CD14-positive monocyte (primary cell): ENCODE data around the gene ENTHD1. TPM values are rescaled to one million over a fixed set of nuclear protein-coding genes. Genes with fewer than 3 reads are reported as not detected.

Experiments used
- DNase-seq, 3 donors: peaks; one replicate each; pipeline ENCODE4 v3.0.0-alpha.2; 2011 to 2022
- H2AFZ ChIP-seq: 2 replicates; pipeline ENCODE4 v1.6.0; 2012; ENCODE audit warnings: mild to moderate bottlenecking, low read depth, low read length, inconsistent platforms; ENCODE audit not compliant: insufficient read depth, poor library complexity, severe bottlenecking
- H3K27ac ChIP-seq, 2 donors: 1 replicate in 1 of 2; 2 replicates in 1 of 2; pipeline ENCODE4 v1.5.1; 2012 to 2013; ENCODE audit warnings: low read length in 2 of 2, control low read depth in 1 of 2, inconsistent platforms in 1 of 2, low read depth in 1 of 2, mild to moderate bottlenecking in 1 of 2
- H3K27me3 ChIP-seq, 2 donors: one replicate each; pipeline versions ENCODE4 v1.6.0 to v1.6.1; 2011 to 2013; ENCODE audit warnings: low read length in 2 of 2; ENCODE audit not compliant: control insufficient read depth in 2 of 2, insufficient read depth in 2 of 2
- H3K36me3 ChIP-seq, 2 donors: replicated peaks in 1 of 2; 1 replicate in 1 of 2; 2 replicates in 1 of 2; pipeline versions ENCODE4 v1.5.1 to v1.6.1; 2012 to 2013; ENCODE audit warnings: low read length in 2 of 2, control low read depth in 1 of 2, inconsistent platforms in 1 of 2, mild to moderate bottlenecking in 1 of 2; ENCODE audit not compliant: insufficient read depth in 2 of 2, control insufficient read depth in 1 of 2
- H3K4me1 ChIP-seq, 2 donors: 1 replicate in 1 of 2; 2 replicates in 1 of 2; pipeline versions ENCODE4 v1.5.1 to v1.6.1; 2012 to 2013; ENCODE audit warnings: low read length in 2 of 2, control low read depth in 1 of 2, inconsistent platforms in 1 of 2, mild to moderate bottlenecking in 1 of 2, moderate library complexity in 1 of 2; ENCODE audit not compliant: insufficient read depth in 2 of 2, control insufficient read depth in 1 of 2
- H3K4me2 ChIP-seq: replicated peaks from 2 replicates; pipeline ENCODE3; 2012; ENCODE audit warnings: low read length, moderate library complexity, mild to moderate bottlenecking; ENCODE audit not compliant: poor library complexity, severe bottlenecking; ENCODE audit errors: extremely low read depth
- H3K4me3 ChIP-seq, 3 experiments: fragments of 200-600 bp in 1 of 3; sonication (generic) in 1 of 3; replicated peaks in 1 of 3; 1 replicate in 2 of 3; 2 replicates in 1 of 3; pipeline ENCODE4 v1.5.1; 2011 to 2013; ENCODE audit warnings: low read length in 3 of 3, mild to moderate bottlenecking in 3 of 3, control low read depth in 2 of 3, low read depth in 2 of 3, inconsistent platforms in 1 of 3, moderate library complexity in 1 of 3
- H3K79me2 ChIP-seq: 2 replicates; pipeline ENCODE4 v1.6.0; 2012; ENCODE audit warnings: mild to moderate bottlenecking, control low read depth, inconsistent platforms, low read length, moderate library complexity; ENCODE audit not compliant: insufficient read depth
- H3K9ac ChIP-seq: 2 replicates; pipeline ENCODE4 v1.6.0; 2017; ENCODE audit warnings: low read length, mild to moderate bottlenecking; ENCODE audit not compliant: insufficient read depth, poor library complexity, severe bottlenecking
- H3K9me3 ChIP-seq, 2 donors: replicated peaks in 1 of 2; 1 replicate in 1 of 2; 2 replicates in 1 of 2; pipeline versions ENCODE4 v1.5.1 to v1.6.1; 2012 to 2013; ENCODE audit warnings: low read length in 2 of 2, control low read depth in 1 of 2; ENCODE audit not compliant: control insufficient read depth in 1 of 2, insufficient read depth in 1 of 2
- H4K20me1 ChIP-seq: 2 replicates; pipeline ENCODE4 v1.6.0; 2012; ENCODE audit warnings: mild to moderate bottlenecking, low read length, control low read depth, moderate library complexity; ENCODE audit not compliant: insufficient read depth
- H3K27ac Mint-ChIP-seq, 7 donors: one replicate each; pipeline ENCODE4 v1.8.0; 2020; ENCODE audit warnings: mild to moderate bottlenecking in 7 of 7, mixed read lengths in 7 of 7, moderate library complexity in 6 of 7, inconsistent platforms in 2 of 7
- H3K27me3 Mint-ChIP-seq, 3 donors: one replicate each; pipeline ENCODE4 v1.8.0; 2021 to 2022; ENCODE audit warnings: low read depth in 3 of 3, mild to moderate bottlenecking in 3 of 3, mixed read lengths in 3 of 3, moderate library complexity in 3 of 3, inconsistent platforms in 1 of 3
- H3K36me3 Mint-ChIP-seq, 2 donors: one replicate each; pipeline ENCODE4 v1.8.0; 2020; ENCODE audit warnings: mixed read lengths in 2 of 2, inconsistent platforms in 1 of 2, mild to moderate bottlenecking in 1 of 2
- H3K4me1 Mint-ChIP-seq: one replicate; pipeline ENCODE4 v1.8.0; 2020; ENCODE audit warnings: mild to moderate bottlenecking, mixed read lengths
- H3K4me3 Mint-ChIP-seq, 2 donors: one replicate each; pipeline ENCODE4 v1.8.0; 2020; ENCODE audit warnings: mild to moderate bottlenecking in 2 of 2, mixed read lengths in 2 of 2, moderate library complexity in 1 of 2
- H3K9me3 Mint-ChIP-seq, 7 donors: one replicate each; pipeline ENCODE4 v1.8.0; 2020 to 2022; ENCODE audit warnings: mixed read lengths in 7 of 7, mild to moderate bottlenecking in 6 of 7, moderate library complexity in 6 of 7, inconsistent platforms in 2 of 7
- WGBS: methylation state at CpG from one replicate; pipeline ENCODE4 v1.1.5; 2013; ENCODE audit warnings: missing lambda C conversion rate; ENCODE audit not compliant: insufficient coverage; 5-methylcytosine and 5-hydroxymethylcytosine counted together
- intact Hi-C, 2 donors: fragments of 100-400 bp; cut with micrococcal nuclease; formaldehyde crosslinking; loops; one replicate each; pipeline versions ENCODE4 v1.15.0 to v1.15.1; 2023
- polyA plus RNA-seq, 3 donors: library from polyadenylated mRNA; depleted of rRNA in 1 of 3; unstranded in 2 of 3; stranded (reverse) in 1 of 3; fragments of 300-500 nt in 2 of 3; fragments of >200 nt in 1 of 3; fragmentation: Illumina TruSeq in 2 of 3; gene quantifications; 1 replicate in 2 of 3; 2 replicates in 1 of 3; pipeline ENCODE4 v1.2.3, GENCODE V29; 2012 to 2021
- TF ChIP-seq, protein P1 (sequence below): fragments of 200-600 bp; IDR thresholded peaks from one replicate; pipeline ENCODE4 v1.8.0; 2022; ENCODE audit warnings: antibody characterized with exemption, mild to moderate bottlenecking

The ENTHD1 gene
- polyA plus RNA-seq, 3 donors = not detected

DNA sequence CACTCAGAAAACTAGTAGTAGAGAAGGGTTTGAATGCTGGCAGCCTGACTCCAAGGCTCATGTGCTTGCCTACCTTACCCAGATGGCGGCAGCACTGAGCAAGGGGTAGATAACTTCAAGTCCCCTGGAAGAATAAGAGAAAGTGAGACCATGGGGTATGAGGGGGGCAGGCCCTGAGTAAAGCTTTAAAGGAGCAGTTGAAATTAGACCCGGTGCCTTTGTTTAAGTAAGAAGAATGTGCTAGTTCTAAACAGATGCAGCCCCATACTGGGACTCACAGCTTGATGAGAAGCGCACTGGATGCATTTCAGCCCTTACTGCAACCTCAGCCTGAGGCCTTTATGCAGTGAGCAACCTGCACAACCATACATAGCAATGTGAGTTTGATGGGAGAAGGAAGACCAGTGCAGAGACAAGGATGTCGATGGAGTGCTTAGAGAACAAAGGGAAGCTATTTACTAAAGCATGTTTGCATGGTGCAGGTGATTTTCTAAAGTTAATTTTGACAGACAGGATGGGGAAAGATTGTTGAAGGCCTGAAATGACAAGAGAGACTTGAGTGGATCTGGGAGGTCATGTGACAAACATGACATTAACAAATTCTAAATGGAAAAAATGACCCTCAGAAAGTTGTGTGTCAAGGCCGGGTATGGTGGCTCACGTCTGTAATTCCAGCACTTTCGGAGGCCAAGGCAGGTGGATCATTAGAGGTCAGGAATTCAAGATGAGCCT is 39.5 kb upstream of the ENTHD1 start:
- H3K4me2 ChIP-seq = no peak overlapping the region
- H4K20me1 ChIP-seq = no peaks in the 10 kb centered on the region
- Mint-ChIP-seq H3K27ac (no peak overlapping the region), H3K27me3 (peaks cover 22 to 26% (median 24%) of the 10 kb centered on the region in 3 donors), H3K4me3 (no peak overlapping the region), H3K4me1 (peaks cover 21% of the 10 kb centered on the region), H3K9me3 (no peaks in the 10 kb centered on the region), H3K36me3 (no peaks in the 10 kb centered on the region)
- no peaks in the 10 kb centered on the region for H3K36me3 ChIP-seq
- H3K9me3 ChIP-seq = no peaks in the 10 kb centered on the region
- DNase-seq = peak in 2 of 3 donors; percentile 26 to 30
- H3K4me1 ChIP-seq = peaks cover 21 to 33% of the 10 kb centered on the region in 2 donors
- H3K79me2 ChIP-seq = no peaks in the 10 kb centered on the region
- H3K27me3 ChIP-seq = peaks cover 4 to 14% of the 10 kb centered on the region in 2 donors
- H3K27ac ChIP-seq = no peak overlapping the region
- TF ChIP-seq, protein P1, sequence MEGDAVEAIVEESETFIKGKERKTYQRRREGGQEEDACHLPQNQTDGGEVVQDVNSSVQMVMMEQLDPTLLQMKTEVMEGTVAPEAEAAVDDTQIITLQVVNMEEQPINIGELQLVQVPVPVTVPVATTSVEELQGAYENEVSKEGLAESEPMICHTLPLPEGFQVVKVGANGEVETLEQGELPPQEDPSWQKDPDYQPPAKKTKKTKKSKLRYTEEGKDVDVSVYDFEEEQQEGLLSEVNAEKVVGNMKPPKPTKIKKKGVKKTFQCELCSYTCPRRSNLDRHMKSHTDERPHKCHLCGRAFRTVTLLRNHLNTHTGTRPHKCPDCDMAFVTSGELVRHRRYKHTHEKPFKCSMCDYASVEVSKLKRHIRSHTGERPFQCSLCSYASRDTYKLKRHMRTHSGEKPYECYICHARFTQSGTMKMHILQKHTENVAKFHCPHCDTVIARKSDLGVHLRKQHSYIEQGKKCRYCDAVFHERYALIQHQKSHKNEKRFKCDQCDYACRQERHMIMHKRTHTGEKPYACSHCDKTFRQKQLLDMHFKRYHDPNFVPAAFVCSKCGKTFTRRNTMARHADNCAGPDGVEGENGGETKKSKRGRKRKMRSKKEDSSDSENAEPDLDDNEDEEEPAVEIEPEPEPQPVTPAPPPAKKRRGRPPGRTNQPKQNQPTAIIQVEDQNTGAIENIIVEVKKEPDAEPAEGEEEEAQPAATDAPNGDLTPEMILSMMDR = peak; percentile 75
- H3K4me3 ChIP-seq = no peak overlapping the region
- 84% methylated on average over 5 of the region's 7 CpGs for WGBS
- intact Hi-C loops = loop anchor here in 1 of 2 donors (10.0 kb wide), 1 partner anchor 62 kb away; the partner anchor contains the start of gene FAM83F
- no peak overlapping the region for H3K9ac ChIP-seq
- H2AFZ ChIP-seq = no peak overlapping the region

DNA sequence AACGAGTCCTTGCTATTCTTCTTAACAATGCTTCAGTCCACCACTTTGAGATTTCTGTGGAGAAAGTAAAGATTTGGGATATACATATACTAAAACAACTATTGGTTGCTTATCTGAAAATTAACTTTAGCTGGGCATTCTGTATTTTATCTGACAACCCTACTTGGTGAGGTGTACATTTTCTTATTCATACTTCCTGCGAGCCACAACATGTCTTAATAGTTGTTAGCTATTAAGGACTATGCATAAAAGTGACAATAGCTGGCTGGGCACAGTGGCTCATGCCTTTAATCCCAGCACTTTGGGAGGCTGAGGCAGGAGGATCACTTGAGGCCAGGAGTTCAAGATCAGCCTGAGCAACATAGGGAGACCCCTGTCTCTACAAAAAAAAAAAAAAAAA is 38.6 kb upstream of the ENTHD1 start:
- WGBS = no CpG with 5 or more reads among the region's 2 CpGs
- H3K4me1 Mint-ChIP-seq = peaks cover 20% of the 10 kb centered on the region
- no peak overlapping the region for H3K4me3 Mint-ChIP-seq

More for the DNA sequence above, 38.6 kb upstream of the ENTHD1 start:
- Histone ChIP-seq H3K27me3 (peaks cover 2 to 10% of the 10 kb centered on the region in 2 donors), H3K36me3 (no peaks in the 10 kb centered on the region), H3K9me3 (no peaks in the 10 kb centered on the region), H3K4me1 (peaks cover 21 to 34% of the 10 kb centered on the region in 2 donors), H3K9ac (no peak overlapping the region), H4K20me1 (no peaks in the 10 kb centered on the region), H2AFZ (no peak overlapping the region), H3K4me3 (no peak overlapping the region), H3K27ac (no peak overlapping the region), H3K4me2 (no peak overlapping the region), H3K79me2 (no peaks in the 10 kb centered on the region)
- Mint-ChIP-seq H3K27me3 (peaks cover 21 to 24% (median 24%) of the 10 kb centered on the region in 3 donors), H3K36me3 (no peaks in the 10 kb centered on the region), H3K27ac (no peak overlapping the region), H3K9me3 (no peaks in the 10 kb centered on the region)
- DNase-seq = no peak
- intact Hi-C loops = loop anchor here in 1 of 2 donors (10.0 kb wide), 1 partner anchor 63 kb away; the partner anchor contains the start of gene FAM83F
- TF ChIP-seq, protein P1 = no peak
